ENCODE data around the gene CDKN2A. TPM values are rescaled to one million over a fixed set of nuclear protein-coding genes. Genes with fewer than 3 reads are reported as not detected.

Gene CDKN2A
- total and polyA plus RNA-seq, 9 of the 15 experiments (the other 6 are each of a cell fraction or from before 2014, with no cell fraction given), result not detected

- Histone ChIP-seq H3K27ac (ENCODE audit: extremely low read depth, low read depth, low read length) (no peak overlapping the region), H3K4me1 (replicated peaks in 1 of 2; ENCODE audit: control insufficient read depth in 2 of 2, insufficient read depth in 2 of 2, low read length in 2 of 2) (no peaks in the 10 kb centered on the region), H4K20me1 (replicated peaks; ENCODE audit: control insufficient read depth, insufficient read depth, low read length) (no peaks in the 10 kb centered on the region), H3K9me1 (ENCODE audit: control insufficient read depth, insufficient read depth, low read length) (no peaks in the 10 kb centered on the region), H3K4me3 (no peak overlapping the region), H3K36me3 (ENCODE audit: control insufficient read depth, insufficient read depth, low read length) (no peaks in the 10 kb centered on the region), H3K4me2 (ENCODE audit: insufficient read depth, low read length) (no peak overlapping the region), H3K27me3 (ENCODE audit: control insufficient read depth in 2 of 2, insufficient read depth in 2 of 2, low read length in 2 of 2) (no peaks in the 10 kb centered on the region), H2AFZ (ENCODE audit: low read depth, low read length) (no peak overlapping the region), H3K9me3 (replicated peaks; ENCODE audit: control insufficient read depth, insufficient read depth, low read depth, low read length) (no peaks in the 10 kb centered on the region), H3K79me2 (ENCODE audit: control insufficient read depth, insufficient read depth, low read length) (no peaks in the 10 kb centered on the region), H3K9ac (ENCODE audit: insufficient read depth in 1 of 2, low read depth in 2 of 2, low read length in 2 of 2) (no peak overlapping the region)
- FAIRE-seq, result no peak
- no CpG with 5 or more reads among the region's 5 CpGs for WGBS (ENCODE audit: insufficient coverage, low coverage, missing lambda C conversion rate)
- TF ChIP-seq YBX1 (IDR thresholded peaks at IDR 0.05), result no peak
- no peak for TF ChIP-seq FOXK2 (conservative IDR thresholded peaks at IDR 0.05 in 1 of 2, IDR thresholded peaks at IDR 0.05 in 1 of 2; ENCODE audit: low read depth in 2 of 2)
- TF ChIP-seq SIN3A (IDR thresholded peaks at IDR 0.05; ENCODE audit: borderline replicate concordance in 2 of 2, control insufficient read depth in 1 of 2, low read depth in 2 of 2, low read length in 2 of 2), result no peak
- in situ Hi-C loops (cut with MboI), result no loop called here
- ChIA-PET CTCF (ENCODE audit: low intra/inter-chr PET ratio) (no interaction called here), POLR2A (no interaction called here)
- no peak for ATAC-seq
- no TSS peak for BruUV-seq (replicated peaks)
- DNase-seq (ENCODE audit: extremely low read depth in 1 of 4, low spot score in 3 of 4), result no peak
- intact Hi-C loops (cut with micrococcal nuclease), result no loop called here
These were observed 2.9 kb downstream of the CDKN2A start for GRCh38 chr9:21991072-21991959.

Measured in K562 (cell line).